Measurements from ENCODE around the gene ERCC3. TPM values are rescaled to one million over a fixed set of nuclear protein-coding genes. Genes with fewer than 3 reads are reported as not detected.

The ERCC3 gene
- total RNA-seq, 1 donor from 2014 or later, result 68.9 TPM

DNA sequence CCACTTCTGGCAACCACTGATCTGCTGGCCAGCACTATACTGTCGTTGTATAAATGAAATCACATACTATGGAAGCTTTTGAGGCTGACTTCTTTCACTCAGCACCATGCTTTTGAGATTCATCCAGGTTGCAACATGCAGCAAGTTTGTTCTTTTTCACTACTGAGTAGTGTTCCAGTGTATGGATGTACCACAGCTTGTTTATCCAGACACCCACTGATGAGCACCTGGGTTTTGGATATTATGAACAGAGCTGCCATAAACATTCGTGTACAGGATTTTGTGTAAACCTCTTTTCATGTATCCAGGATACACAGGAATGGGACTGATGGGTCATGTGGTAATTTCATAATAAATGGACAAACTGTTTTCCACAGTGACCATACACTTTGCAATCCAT, 10.7 kb downstream of the ERCC3 start:
- peaks cover 31% of the 10 kb centered on the region for H3K79me2 ChIP-seq (ENCODE audit: low read depth)
- Mint-ChIP-seq H3K36me3 (peaks cover 55% of the 10 kb centered on the region), H3K4me1 (no peaks in the 10 kb centered on the region), H3K27me3 (ENCODE audit: insufficient read depth, low read depth) (peaks cover 3% of the 10 kb centered on the region), H3K27ac (no peak overlapping the region), H3K9me3 (peaks cover 9% of the 10 kb centered on the region), H3K4me3 (no peak overlapping the region)
- no peak for DNase-seq (ENCODE audit: low spot score)
- H3K4me2 ChIP-seq, result no peak overlapping the region
- H3K4me1 ChIP-seq, result no peaks in the 10 kb centered on the region
- no peak for TF ChIP-seq EZH2 (IDR thresholded peaks at IDR 0.05)
- TF ChIP-seq, protein P1, sequence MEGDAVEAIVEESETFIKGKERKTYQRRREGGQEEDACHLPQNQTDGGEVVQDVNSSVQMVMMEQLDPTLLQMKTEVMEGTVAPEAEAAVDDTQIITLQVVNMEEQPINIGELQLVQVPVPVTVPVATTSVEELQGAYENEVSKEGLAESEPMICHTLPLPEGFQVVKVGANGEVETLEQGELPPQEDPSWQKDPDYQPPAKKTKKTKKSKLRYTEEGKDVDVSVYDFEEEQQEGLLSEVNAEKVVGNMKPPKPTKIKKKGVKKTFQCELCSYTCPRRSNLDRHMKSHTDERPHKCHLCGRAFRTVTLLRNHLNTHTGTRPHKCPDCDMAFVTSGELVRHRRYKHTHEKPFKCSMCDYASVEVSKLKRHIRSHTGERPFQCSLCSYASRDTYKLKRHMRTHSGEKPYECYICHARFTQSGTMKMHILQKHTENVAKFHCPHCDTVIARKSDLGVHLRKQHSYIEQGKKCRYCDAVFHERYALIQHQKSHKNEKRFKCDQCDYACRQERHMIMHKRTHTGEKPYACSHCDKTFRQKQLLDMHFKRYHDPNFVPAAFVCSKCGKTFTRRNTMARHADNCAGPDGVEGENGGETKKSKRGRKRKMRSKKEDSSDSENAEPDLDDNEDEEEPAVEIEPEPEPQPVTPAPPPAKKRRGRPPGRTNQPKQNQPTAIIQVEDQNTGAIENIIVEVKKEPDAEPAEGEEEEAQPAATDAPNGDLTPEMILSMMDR (IDR thresholded peaks at IDR 0.05), result no peak
- TF ChIP-seq EZH2phosphoT487 (IDR thresholded peaks at IDR 0.05), result no peak
- H3K4me3 ChIP-seq, result no peak overlapping the region
- H2AFZ ChIP-seq (replicated peaks), result no peak overlapping the region
- no peaks in the 10 kb centered on the region for H3K27me3 ChIP-seq
- H3F3A ChIP-seq (ENCODE audit: low read depth), result no peaks in the 10 kb centered on the region
- no peak overlapping the region for H3K9ac ChIP-seq
- no peaks in the 10 kb centered on the region for H3K9me3 ChIP-seq (ENCODE audit: low read depth)
- no peak overlapping the region for H3K27ac ChIP-seq
- no peaks in the 10 kb centered on the region for H4K20me1 ChIP-seq (ENCODE audit: low read depth)
- H3K36me3 ChIP-seq, result peaks cover 22% of the 10 kb centered on the region

DNA sequence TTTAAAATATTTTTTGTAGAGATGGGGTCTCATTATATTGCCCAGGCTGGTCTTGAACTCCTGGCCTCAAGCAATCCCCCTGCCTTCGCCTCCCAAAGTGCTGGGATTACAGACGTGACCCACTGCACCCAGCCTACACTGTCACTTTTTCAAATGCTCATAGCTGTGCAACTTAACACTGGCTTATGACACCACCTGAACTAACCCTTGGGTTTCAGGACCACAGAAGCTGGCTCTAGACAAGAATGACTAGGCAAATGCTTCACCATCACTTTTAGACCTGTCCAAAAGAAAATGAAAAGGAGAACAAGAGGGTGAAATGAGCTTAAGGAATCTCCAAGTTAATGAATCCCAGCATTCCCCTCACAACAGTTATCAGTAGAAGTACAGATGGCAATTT, 13.3 kb downstream of the ERCC3 start:
- no peak overlapping the region for H3K27ac Mint-ChIP-seq
- H3K4me3 Mint-ChIP-seq, result no peak overlapping the region
- Histone ChIP-seq H3K4me3 (no peak overlapping the region), H3K27me3 (no peaks in the 10 kb centered on the region), H3K79me2 (ENCODE audit: low read depth) (peaks cover 31% of the 10 kb centered on the region), H3K9ac (no peak overlapping the region), H3F3A (ENCODE audit: low read depth) (no peaks in the 10 kb centered on the region), H3K36me3 (peaks cover 26% of the 10 kb centered on the region), H4K20me1 (ENCODE audit: low read depth) (no peaks in the 10 kb centered on the region), H3K27ac (no peak overlapping the region), H3K4me1 (no peaks in the 10 kb centered on the region), H3K9me3 (ENCODE audit: low read depth) (no peaks in the 10 kb centered on the region), H3K4me2 (no peak overlapping the region), H2AFZ (replicated peaks) (no peak overlapping the region)
- DNase-seq (ENCODE audit: low spot score), result no peak
- no peaks in the 10 kb centered on the region for H3K4me1 Mint-ChIP-seq
- peaks cover 43% of the 10 kb centered on the region for H3K36me3 Mint-ChIP-seq
- H3K27me3 Mint-ChIP-seq (ENCODE audit: insufficient read depth, low read depth), result no peaks in the 10 kb centered on the region
- TF ChIP-seq, protein P1 (IDR thresholded peaks at IDR 0.05), result no peak
- no peak for TF ChIP-seq EZH2 (IDR thresholded peaks at IDR 0.05)
- peaks cover 9% of the 10 kb centered on the region for H3K9me3 Mint-ChIP-seq

DNA sequence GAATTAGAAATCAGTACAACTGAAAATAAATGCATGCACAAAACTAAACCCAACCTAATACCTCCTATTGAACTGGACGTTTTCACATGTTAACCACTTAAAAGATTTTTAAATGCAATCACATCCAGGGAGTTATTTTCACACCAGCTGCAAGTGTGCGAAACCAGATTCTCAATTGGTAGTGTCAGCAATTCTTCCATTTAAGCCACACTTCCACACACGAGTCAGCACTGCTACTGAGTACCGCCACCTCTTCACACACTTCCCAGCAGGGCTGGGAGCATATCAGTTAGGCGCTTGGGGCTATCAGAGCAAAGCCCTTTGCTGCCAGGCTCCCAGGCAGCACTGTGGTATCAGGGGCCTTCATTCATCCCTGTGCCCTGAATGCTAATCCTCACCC, 14.2 kb downstream of the ERCC3 start:
- no peaks in the 10 kb centered on the region for H3K4me1 Mint-ChIP-seq
- Histone ChIP-seq H3F3A (ENCODE audit: low read depth) (no peaks in the 10 kb centered on the region), H3K79me2 (ENCODE audit: low read depth) (peaks cover 30% of the 10 kb centered on the region), H3K4me1 (no peaks in the 10 kb centered on the region), H3K27me3 (no peaks in the 10 kb centered on the region), H4K20me1 (ENCODE audit: low read depth) (no peaks in the 10 kb centered on the region), H3K4me2 (no peak overlapping the region), H3K9me3 (ENCODE audit: low read depth) (no peaks in the 10 kb centered on the region), H3K36me3 (peaks cover 23% of the 10 kb centered on the region), H3K9ac (no peak overlapping the region), H3K27ac (no peak overlapping the region), H3K4me3 (no peak overlapping the region), H2AFZ (replicated peaks) (no peak overlapping the region)
- peaks cover 39% of the 10 kb centered on the region for H3K36me3 Mint-ChIP-seq
- no peak overlapping the region for H3K27ac Mint-ChIP-seq
- TF ChIP-seq, protein P1 (IDR thresholded peaks at IDR 0.05), result no peak
- no peak for TF ChIP-seq EZH2phosphoT487 (IDR thresholded peaks at IDR 0.05)
- TF ChIP-seq EZH2 (IDR thresholded peaks at IDR 0.05), result no peak
- DNase-seq (ENCODE audit: low spot score), result no peak
- H3K27me3 Mint-ChIP-seq (ENCODE audit: insufficient read depth, low read depth), result no peaks in the 10 kb centered on the region
- H3K4me3 Mint-ChIP-seq, result no peak overlapping the region
- peaks cover 9% of the 10 kb centered on the region for H3K9me3 Mint-ChIP-seq
